Activated B cell treated with CpG ODN at 0.5 μM for 24 hours (primary cell): Measurements from ENCODE around the gene ARL5B. TPM values are rescaled to one million over a fixed set of nuclear protein-coding genes. Genes with fewer than 3 reads are reported as not detected.

Source experiments
- ATAC-seq: fragments of 200-7000 bp; cut with Tn5 transposase; one replicate; pipeline ENCODE4 v1.10.0; 2021; ENCODE audit warnings: low read depth, mild to moderate bottlenecking, moderate library complexity
- CTCF ChIA-PET: fragments of 350-600 bp; sonication (Branson Sonifier 250); formaldehyde crosslinking; loops from one replicate; lab custom pipeline; 2021; ENCODE audit warnings: antibody characterized with exemption; lab: Charles Lee
- POLR2A ChIA-PET: fragments of 350-600 bp; sonication (Branson Sonifier 250); formaldehyde crosslinking; loops from one replicate; lab custom pipeline; 2021; ENCODE audit warnings: antibody characterized with exemption; lab: Charles Lee
- DNase-seq: peaks from one replicate; pipeline ENCODE4 v3.0.0; 2022
- H3K27ac Mint-ChIP-seq: one replicate; pipeline ENCODE4 v1.8.0; 2020; ENCODE audit warnings: mixed read lengths
- H3K27me3 Mint-ChIP-seq: one replicate; pipeline ENCODE4 v1.8.0; 2021; ENCODE audit warnings: mixed read lengths
- H3K36me3 Mint-ChIP-seq: one replicate; pipeline ENCODE4 v1.8.0; 2021; ENCODE audit warnings: low read depth, mixed read lengths
- H3K4me1 Mint-ChIP-seq: one replicate; pipeline ENCODE4 v1.8.0; 2021; ENCODE audit warnings: mixed read lengths
- H3K4me3 Mint-ChIP-seq: one replicate; pipeline ENCODE4 v1.8.0; 2020; ENCODE audit warnings: mild to moderate bottlenecking, mixed read lengths
- H3K9me3 Mint-ChIP-seq: one replicate; pipeline ENCODE4 v1.8.0; 2020; ENCODE audit warnings: mixed read lengths
- intact Hi-C: fragments of 100-400 bp; cut with micrococcal nuclease; formaldehyde crosslinking; loops from one replicate; pipeline ENCODE4 v1.15.1; 2024
- total RNA-seq: library from RNA; stranded (reverse); gene quantifications from 2 replicates; pipeline ENCODE4 v1.2.3, GENCODE V29; 2022
- TF ChIP-seq, protein P1 (sequence below): fragments of 200-600 bp; IDR thresholded peaks from one replicate; pipeline ENCODE4 v1.8.0; 2022; ENCODE audit warnings: antibody characterized with exemption, mild to moderate bottlenecking

The ARL5B gene
- total RNA-seq, 1 donor from 2014 or later: 10.6 TPM

GRCh38 chr10:18658271-18659124, 733 bp upstream of the ARL5B start:
- CTCF ChIA-PET: interaction anchor here (1.0 kb wide), 1 partner anchor 7 kb away, joined by 3 read pairs; the partner anchor contains the start of gene NSUN6
- POLR2A ChIA-PET: interaction anchor here (0.6 to 1.7 kb wide), 13 partner anchors 8 to 1841 kb away, joined by 3 to 10 read pairs (median 3); partner anchors contain the start of genes RSU1, STAM, TRDMT1 and VIM
- DNase-seq (no peak), ATAC-seq (no peak)
- H3K4me1 Mint-ChIP-seq: peaks cover 38% of the 10 kb centered on the region
- peak overlapping the region; percentile 97 for H3K27ac Mint-ChIP-seq
- no peaks in the 10 kb centered on the region for H3K27me3 Mint-ChIP-seq
- no peaks in the 10 kb centered on the region for H3K9me3 Mint-ChIP-seq
- intact Hi-C loops: loop anchor here (1.0 to 10.0 kb wide), 7 partner anchors 7 to 1842 kb away; partner anchors contain the start of genes NSUN6, RSU1 and TRDMT1
- H3K4me3 Mint-ChIP-seq: peak overlapping the region; percentile 98
- peaks cover 16% of the 10 kb centered on the region for H3K36me3 Mint-ChIP-seq
- TF ChIP-seq, protein P1, sequence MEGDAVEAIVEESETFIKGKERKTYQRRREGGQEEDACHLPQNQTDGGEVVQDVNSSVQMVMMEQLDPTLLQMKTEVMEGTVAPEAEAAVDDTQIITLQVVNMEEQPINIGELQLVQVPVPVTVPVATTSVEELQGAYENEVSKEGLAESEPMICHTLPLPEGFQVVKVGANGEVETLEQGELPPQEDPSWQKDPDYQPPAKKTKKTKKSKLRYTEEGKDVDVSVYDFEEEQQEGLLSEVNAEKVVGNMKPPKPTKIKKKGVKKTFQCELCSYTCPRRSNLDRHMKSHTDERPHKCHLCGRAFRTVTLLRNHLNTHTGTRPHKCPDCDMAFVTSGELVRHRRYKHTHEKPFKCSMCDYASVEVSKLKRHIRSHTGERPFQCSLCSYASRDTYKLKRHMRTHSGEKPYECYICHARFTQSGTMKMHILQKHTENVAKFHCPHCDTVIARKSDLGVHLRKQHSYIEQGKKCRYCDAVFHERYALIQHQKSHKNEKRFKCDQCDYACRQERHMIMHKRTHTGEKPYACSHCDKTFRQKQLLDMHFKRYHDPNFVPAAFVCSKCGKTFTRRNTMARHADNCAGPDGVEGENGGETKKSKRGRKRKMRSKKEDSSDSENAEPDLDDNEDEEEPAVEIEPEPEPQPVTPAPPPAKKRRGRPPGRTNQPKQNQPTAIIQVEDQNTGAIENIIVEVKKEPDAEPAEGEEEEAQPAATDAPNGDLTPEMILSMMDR: no peak

DNA sequence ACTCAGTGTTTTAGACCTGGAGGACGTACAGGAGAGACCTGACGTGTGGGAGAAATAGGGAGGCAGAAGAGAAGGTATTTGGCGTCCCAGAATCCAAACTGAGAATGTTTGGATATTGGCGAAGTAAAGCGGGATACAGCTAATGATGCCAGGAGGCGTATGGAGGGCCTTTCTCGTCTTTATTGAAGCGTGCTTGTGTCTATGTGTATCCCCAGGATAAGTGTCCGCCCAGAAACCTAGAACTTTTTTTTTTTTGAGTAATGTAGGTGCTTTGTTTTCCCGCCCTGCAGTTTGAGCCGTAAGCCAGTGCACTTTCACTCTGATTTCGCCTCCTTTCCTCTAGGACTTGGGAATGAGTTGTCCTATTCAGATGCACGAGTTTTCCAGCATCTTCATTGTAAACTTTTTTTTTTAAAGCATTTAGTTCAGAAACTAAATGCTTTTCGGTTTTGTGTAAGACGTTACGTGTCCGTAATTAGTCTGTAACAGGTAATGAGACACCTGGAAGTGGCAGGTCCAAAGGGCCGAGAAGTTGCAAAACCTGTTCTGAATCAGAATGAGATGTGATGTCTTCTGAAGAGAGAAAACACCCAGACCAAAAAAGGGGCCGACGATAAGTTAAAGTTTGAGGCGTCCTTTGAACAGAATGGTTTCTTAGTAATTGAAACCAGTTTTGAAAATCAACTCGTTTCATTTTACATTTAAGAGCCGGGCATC, 746 bp downstream of the ARL5B start:
- Mint-ChIP-seq H3K27me3 (no peaks in the 10 kb centered on the region), H3K9me3 (no peaks in the 10 kb centered on the region), H3K27ac (peak overlapping the region; percentile 95), H3K4me1 (peaks cover 41% of the 10 kb centered on the region), H3K4me3 (peak overlapping the region; percentile 98), H3K36me3 (peaks cover 19% of the 10 kb centered on the region)
- intact Hi-C loops: loop anchor here (1.0 to 10.0 kb wide), 7 partner anchors 9 to 1843 kb away; partner anchors contain the start of genes NSUN6, RSU1 and TRDMT1
- ChIA-PET CTCF (interaction anchor here (1.0 kb wide), 1 partner anchor 9 kb away, joined by 3 read pairs; the partner anchor contains the start of gene NSUN6), POLR2A (interaction anchor here (1.3 to 1.7 kb wide), 3 partner anchors 11 to 1843 kb away, joined by 5 to 10 read pairs (median 10); partner anchors contain the start of genes RSU1 and STAM)
- TF ChIP-seq, protein P1: no peak
- ATAC-seq: no peak
- no peak for DNase-seq

DNA sequence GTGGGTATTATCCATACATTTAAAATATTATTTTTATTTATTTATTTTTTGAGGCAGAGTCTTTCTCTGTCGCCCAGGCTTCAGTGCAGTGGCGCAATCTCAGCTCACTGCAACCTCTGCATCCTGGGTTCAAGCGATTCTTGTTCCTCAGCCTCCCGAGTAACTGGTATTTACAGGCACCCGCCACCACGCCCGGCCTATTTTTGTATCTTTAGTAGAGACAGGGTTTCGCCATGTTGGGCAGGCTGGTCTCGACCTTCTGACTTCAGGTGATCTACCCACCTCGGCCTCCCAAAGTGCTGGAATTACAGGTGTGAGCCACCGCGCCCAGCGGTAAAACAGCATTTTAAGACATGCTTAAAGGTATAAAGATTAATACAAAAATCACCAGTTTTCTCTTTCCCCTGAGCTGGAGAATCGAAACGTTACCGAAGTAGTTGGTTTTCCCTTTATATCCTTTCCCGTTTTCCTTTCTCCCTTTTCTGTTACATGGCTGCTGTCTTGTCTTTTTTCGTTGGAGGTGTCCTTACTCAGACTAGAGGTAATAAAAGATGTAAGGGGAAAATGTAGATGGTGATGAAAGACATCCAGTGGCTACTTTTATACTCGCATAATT, 1.7 kb downstream of the ARL5B start:
- Mint-ChIP-seq H3K9me3 (no peaks in the 10 kb centered on the region), H3K36me3 (peaks cover 22% of the 10 kb centered on the region), H3K4me1 (peaks cover 47% of the 10 kb centered on the region), H3K27ac (no peak overlapping the region), H3K27me3 (no peaks in the 10 kb centered on the region), H3K4me3 (peak overlapping the region; percentile 56)
- CTCF ChIA-PET: no interaction called here
- ATAC-seq (no peak), DNase-seq (no peak)
- intact Hi-C loops: no loop called here
- TF ChIP-seq, protein P1: no peak
- POLR2A ChIA-PET: no interaction called here

- DNase-seq (no peak), ATAC-seq (no peak)
- intact Hi-C loops: no loop called here
- TF ChIP-seq, protein P1: no peak
- POLR2A ChIA-PET: no interaction called here
- no peak overlapping the region for H3K4me3 Mint-ChIP-seq
- H3K4me1 Mint-ChIP-seq: peaks cover 38% of the 10 kb centered on the region
- no peaks in the 10 kb centered on the region for H3K9me3 Mint-ChIP-seq
- H3K36me3 Mint-ChIP-seq: peaks cover 34% of the 10 kb centered on the region
- no peak overlapping the region for H3K27ac Mint-ChIP-seq
- CTCF ChIA-PET: no interaction called here
- no peaks in the 10 kb centered on the region for H3K27me3 Mint-ChIP-seq
Observed at GRCh38 chr10:18664841-18665478, 5.7 kb downstream of the ARL5B start.
